GM15510 (cell line): ENCODE measurements around the gene VPS16.

Experiments used
- POLR2A ChIP-seq: IDR thresholded peaks from 3 replicates; pipeline ENCODE4 v1.6.1; 2011; ENCODE audit warnings: borderline replicate concordance; ENCODE audit not compliant: insufficient read length; ENCODE audit errors: extremely low read depth

The VPS16 gene

DNA sequence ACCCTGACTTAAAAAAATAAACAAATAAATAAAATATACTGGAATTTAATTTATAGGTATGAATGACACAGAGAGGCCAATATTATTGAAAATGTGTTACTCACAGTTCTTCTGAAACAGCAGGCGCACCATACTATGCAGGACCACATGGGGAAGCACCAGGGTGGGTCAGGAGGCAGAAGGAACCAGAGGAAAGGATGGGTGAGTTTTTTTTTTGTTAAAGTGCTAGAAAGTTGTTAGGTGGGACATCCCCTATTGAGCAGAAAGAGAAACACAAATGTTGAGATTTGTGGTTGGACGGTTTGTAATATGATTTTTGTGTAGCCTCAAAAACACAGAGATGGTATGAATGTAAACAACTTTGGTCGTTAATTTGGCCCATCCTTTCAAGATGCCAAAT, 58.7 kb downstream of the VPS16 start:
- TF ChIP-seq POLR2A = no peak

DNA sequence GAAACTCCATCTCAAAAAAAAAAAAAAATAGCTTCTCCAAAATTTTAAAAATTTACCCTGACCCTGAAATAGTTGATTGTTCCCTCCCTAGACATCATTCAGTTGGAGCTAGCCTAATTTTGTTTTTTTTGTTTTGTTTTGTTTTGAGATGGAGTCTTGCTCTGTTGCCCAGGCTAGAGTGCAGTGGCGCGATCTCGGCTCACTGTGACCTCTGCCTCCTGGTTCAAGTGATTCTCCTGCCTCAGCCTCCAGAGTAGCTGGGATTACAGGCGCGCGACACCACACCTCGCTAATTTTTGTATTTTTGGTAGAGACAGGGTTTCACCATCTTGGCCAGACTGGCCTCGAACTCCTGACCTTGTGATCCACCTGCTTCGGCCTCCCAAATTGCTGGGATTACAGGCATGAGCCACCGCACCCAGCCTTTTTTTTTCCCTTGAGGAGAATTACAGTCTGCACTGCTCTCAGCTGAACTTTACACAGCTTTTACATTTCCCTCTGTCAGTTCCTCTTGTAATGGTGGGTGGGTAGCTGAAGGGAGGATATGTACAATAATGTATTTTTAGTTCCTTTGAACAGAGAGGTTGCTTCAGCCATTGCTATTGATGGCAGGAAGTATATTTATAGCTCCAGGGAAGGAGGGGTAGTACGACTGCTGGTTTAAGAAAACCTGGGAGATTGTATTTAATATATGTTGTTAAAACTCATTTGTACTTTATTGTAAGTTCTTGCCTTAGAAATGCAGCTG, 60.5 kb downstream of the VPS16 start:
- TF ChIP-seq POLR2A = no peak

DNA sequence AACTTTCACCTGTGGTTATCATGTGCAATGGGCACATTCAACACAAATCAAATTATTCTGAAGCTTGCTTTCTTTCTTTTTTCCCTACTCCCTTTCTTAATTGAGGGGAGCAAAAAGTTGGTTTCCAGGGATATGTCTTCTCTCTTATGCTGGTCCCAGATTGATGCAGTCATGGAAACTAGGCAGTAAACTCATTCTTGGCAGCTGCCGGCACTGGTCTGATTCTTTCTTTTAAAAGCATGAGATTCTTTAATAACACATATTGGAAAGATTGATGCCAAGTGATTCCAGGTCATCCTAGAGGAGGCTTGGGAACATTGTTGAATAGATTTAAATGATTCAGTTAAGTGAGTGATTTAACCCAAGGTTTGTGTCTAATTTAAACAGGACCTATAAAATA, 61.7 kb downstream of the VPS16 start:
- TF ChIP-seq POLR2A = no peak

DNA sequence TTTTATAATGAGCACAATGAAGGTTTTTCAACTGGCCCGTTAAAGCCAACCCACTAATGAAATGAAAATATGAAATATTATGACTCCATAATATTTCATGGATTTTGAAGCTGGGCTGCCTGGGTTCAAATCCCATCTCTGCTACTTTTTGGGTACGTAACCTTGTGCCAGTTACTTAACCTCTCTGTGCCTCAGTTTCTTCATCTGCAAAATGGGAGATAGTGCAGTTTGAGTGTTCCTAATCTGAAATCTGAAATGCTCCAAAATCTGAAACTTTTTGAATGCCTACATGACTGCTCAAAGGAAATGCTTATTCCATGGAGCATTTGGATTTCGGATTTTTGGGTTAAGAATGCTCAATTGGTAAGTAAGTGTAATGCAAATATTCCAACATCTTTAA, 62.3 kb downstream of the VPS16 start:
- TF ChIP-seq POLR2A = no peak

DNA sequence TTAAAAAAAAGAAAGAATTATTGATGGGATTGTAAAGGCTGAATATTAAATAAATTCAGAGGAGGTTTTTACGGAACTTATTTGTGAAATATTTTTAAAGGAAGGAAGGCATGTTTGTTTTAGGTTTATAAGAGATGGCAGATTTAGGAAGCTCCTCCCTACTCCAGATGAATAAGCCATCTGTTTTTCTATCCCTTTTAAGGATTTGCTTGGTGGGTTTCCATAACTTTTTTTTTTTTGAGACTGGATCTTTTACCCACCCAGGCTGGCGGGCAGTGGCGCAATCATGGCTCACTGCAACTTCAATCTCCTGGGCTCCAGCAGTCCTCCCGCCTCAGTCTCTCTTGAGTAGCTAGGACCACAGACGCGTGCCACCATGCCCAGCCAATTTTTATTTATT, 63.1 kb downstream of the VPS16 start:
- TF ChIP-seq POLR2A = no peak

DNA sequence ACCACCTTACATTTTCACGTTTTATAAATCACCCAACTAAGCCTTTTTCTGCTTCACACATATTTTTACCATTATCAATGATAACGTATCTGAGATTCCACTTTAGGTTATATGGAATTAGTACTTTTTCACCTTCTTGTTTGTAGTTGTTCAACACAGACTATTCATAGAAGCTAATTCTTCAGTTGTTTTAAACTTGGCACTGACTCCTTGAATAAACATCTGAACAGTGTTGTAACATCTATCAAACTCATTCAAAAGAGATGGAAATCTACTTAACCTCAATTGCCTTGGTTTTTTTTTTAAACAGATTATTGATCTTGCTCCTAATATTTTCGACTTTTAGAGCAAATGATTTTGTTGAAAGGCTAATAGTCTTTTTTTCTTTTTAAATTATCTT, 67.0 kb downstream of the VPS16 start:
- no peak for TF ChIP-seq POLR2A

DNA sequence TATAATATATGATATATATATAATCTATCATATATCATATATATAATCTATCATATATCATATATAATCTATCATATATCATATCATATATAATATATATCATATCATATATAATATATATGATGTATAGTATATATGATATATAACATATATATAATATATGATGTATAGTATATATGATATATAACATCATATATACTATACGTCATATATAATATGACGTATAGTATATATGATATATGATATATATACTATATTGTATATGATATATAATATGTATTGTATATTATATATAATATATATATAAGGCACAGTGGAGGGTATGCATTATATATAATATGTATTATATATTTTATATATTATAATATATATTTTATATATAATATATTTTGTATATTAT, 69.4 kb downstream of the VPS16 start:
- no peak for TF ChIP-seq POLR2A

DNA sequence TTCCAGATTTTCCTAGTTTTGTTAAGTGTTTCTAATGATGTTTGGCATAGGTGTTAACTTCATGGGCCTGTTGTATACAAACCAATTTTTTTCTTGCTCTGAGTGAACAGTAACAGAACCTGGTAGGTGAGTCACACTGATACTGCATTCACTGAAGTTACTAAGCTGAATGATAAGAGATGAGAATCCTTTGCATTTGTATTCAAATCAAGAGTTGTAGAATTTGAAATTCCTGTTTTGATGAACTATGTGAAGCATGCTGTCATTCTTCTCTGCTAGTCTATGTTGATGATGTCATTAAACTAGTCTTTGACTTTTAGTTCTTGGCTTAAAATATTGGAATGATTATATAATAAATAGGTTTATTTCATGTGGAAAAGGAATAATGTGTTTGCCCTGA, 70.7 kb downstream of the VPS16 start:
- no peak for TF ChIP-seq POLR2A

DNA sequence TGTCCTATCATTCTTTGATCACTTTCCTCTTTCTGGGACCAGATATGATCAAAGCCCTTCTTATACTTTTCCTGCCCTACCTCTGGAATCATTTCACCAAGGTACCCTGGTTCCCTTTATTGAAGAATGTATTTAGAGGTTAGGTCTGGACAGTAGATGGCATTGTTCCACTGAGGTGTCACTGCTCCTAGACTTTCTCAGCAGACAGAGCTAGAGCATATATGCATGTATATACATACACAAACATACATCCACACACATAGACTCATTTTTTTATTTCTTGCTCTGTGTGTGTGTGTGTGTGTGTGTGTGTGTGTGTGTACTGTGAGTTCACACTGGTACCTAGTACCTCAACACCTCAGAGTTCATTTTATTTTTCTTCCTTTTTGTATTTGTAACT, 73.6 kb downstream of the VPS16 start:
- no peak for TF ChIP-seq POLR2A
